Measurements from ENCODE around the gene YWHAE.

DNA sequence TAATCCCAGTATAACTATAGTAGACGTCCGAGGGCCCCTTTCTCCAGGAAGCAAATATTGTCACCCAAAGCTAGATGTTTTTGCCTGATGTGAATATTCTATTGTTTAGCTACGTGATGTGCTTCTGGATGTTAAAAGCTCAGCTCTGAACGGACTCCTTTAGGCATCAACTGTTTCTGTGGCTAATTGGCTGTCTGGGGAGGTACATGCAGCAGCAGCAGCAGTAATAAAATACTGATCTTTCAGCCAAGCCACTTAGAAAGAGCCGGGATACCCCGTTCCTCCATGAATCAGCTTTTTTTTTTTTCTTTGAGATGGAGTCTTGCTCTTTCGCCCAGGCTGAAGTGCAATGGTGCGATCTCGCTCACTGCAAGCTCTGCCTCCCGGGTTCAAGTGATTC, 77.5 kb downstream of the YWHAE start:
- TF ChIP-seq POLR2A (IDR thresholded peaks at IDR 0.05), result no peak
- TF ChIP-seq, protein P1, sequence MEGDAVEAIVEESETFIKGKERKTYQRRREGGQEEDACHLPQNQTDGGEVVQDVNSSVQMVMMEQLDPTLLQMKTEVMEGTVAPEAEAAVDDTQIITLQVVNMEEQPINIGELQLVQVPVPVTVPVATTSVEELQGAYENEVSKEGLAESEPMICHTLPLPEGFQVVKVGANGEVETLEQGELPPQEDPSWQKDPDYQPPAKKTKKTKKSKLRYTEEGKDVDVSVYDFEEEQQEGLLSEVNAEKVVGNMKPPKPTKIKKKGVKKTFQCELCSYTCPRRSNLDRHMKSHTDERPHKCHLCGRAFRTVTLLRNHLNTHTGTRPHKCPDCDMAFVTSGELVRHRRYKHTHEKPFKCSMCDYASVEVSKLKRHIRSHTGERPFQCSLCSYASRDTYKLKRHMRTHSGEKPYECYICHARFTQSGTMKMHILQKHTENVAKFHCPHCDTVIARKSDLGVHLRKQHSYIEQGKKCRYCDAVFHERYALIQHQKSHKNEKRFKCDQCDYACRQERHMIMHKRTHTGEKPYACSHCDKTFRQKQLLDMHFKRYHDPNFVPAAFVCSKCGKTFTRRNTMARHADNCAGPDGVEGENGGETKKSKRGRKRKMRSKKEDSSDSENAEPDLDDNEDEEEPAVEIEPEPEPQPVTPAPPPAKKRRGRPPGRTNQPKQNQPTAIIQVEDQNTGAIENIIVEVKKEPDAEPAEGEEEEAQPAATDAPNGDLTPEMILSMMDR (IDR thresholded peaks at IDR 0.05), result no peak

All from right lobe of liver (tissue), 4 donors.